OCI-LY1 (cell line): ENCODE data around the gene ACTN2.

Experiments used
- H2AFZ ChIP-seq: fragments of 200-600 bp; sonication (generic), shearing (Covaris generic); 2 replicates; pipeline ENCODE4 v1.6.0; 2014; ENCODE audit warnings: antibody characterized with exemption, mild to moderate bottlenecking, low read length
- H3F3A ChIP-seq: fragments of 200-600 bp; sonication (generic), shearing (Covaris generic); 2 replicates; pipeline ENCODE4 v1.6.0; 2014; ENCODE audit warnings: mild to moderate bottlenecking, antibody characterized with exemption, low read length, moderate library complexity; ENCODE audit not compliant: insufficient read depth
- H3K27ac ChIP-seq: fragments of 200-600 bp; sonication (generic); 2 replicates; pipeline ENCODE4 v1.5.1; 2014; ENCODE audit warnings: low read length, mixed run types, mild to moderate bottlenecking, low read depth; ENCODE audit not compliant: poor library complexity, severe bottlenecking
- H3K27me3 ChIP-seq: fragments of 200-600 bp; sonication (generic); 2 replicates; pipeline ENCODE4 v1.6.0; 2014; ENCODE audit warnings: antibody characterized with exemption, mild to moderate bottlenecking, low read length, moderate library complexity; ENCODE audit not compliant: insufficient read depth
- H3K36me3 ChIP-seq: fragments of 200-600 bp; sonication (generic); 2 replicates; pipeline ENCODE4 v1.6.1; 2014; ENCODE audit warnings: mild to moderate bottlenecking, antibody characterized with exemption, low read length, moderate library complexity, mixed read lengths; ENCODE audit not compliant: insufficient read depth
- H3K4me1 ChIP-seq: fragments of 200-600 bp; sonication (generic); 2 replicates; pipeline ENCODE4 v1.5.1; 2014; ENCODE audit warnings: mild to moderate bottlenecking, low read length, moderate library complexity; ENCODE audit not compliant: insufficient read depth, severe bottlenecking
- H3K4me2 ChIP-seq: fragments of 200-600 bp; sonication (generic), shearing (Covaris generic); 2 replicates; pipeline ENCODE4 v1.6.1; 2014; ENCODE audit warnings: low read length
- H3K4me3 ChIP-seq: fragments of 200-600 bp; sonication (generic); 2 replicates; pipeline ENCODE4 v1.5.1; 2014; ENCODE audit warnings: low read length, low read depth, mild to moderate bottlenecking, mixed read lengths; ENCODE audit not compliant: poor library complexity, severe bottlenecking
- H3K79me2 ChIP-seq: fragments of 200-600 bp; shearing (Covaris generic); 2 replicates; pipeline ENCODE4 v1.6.1; 2016; ENCODE audit warnings: mixed run types, low read length, mixed read lengths; ENCODE audit not compliant: insufficient read depth
- H3K9ac ChIP-seq: fragments of 200-600 bp; sonication (generic), shearing (Covaris generic); 2 replicates; pipeline ENCODE4 v1.6.1; 2014; ENCODE audit warnings: mild to moderate bottlenecking, low read length, mixed read lengths
- H3K9me2 ChIP-seq: fragments of 200-600 bp; sonication (generic), shearing (Covaris generic); 2 replicates; pipeline ENCODE4 v1.6.1; 2014; ENCODE audit warnings: low read depth, mild to moderate bottlenecking, low read length, mixed read lengths
- H3K9me3 ChIP-seq: fragments of 200-600 bp; shearing (Covaris generic); 2 replicates; pipeline ENCODE4 v1.6.1; 2014; ENCODE audit warnings: low read length, mixed read lengths
- H4K20me1 ChIP-seq: fragments of 200-600 bp; sonication (generic), shearing (Covaris generic); 2 replicates; pipeline ENCODE4 v1.6.0; 2016; ENCODE audit warnings: mild to moderate bottlenecking, low read length; ENCODE audit not compliant: insufficient read depth
- EZH2 ChIP-seq: fragments of 200-600 bp; sonication (generic), shearing (Covaris generic); IDR thresholded peaks from 2 replicates; pipeline ENCODE4 v1.8.0; 2017; ENCODE audit warnings: borderline replicate concordance, mixed run types, mild to moderate bottlenecking, antibody characterized with exemption, low read length, moderate library complexity, mixed read lengths
- TF ChIP-seq, protein P1 (sequence below): fragments of 200-600 bp; sonication (generic), shearing (Covaris generic); IDR thresholded peaks from 2 replicates; pipeline ENCODE4 v1.5.1; 2017; ENCODE audit warnings: mild to moderate bottlenecking, antibody characterized with exemption, low read length, moderate library complexity, mixed read lengths

ACTN2 gene

DNA sequence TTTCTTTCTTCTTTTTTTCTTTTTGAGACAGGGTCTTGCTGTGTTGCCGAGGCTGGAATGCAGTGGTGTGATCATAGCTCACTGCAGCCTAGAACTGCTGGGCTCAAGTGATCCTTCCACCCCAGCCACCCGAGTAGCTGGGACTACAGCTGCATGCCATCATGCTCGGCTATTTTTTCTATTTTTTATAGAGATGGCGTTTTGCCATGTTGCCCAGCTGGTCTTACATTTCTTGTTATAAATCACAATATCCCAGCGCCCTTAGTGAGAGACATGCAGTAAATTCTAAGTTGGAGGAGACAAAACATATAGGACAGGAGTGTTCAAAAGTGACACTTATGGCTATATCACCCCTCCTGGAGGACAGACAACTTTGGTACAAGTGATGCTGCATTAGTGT is 31.3 kb upstream of the ACTN2 start:
- no peaks in the 10 kb centered on the region for H3K36me3 ChIP-seq
- no peak overlapping the region for H3K4me2 ChIP-seq
- H4K20me1 ChIP-seq, result no peaks in the 10 kb centered on the region
- H3K4me1 ChIP-seq, result no peaks in the 10 kb centered on the region
- H3F3A ChIP-seq, result no peaks in the 10 kb centered on the region
- no peaks in the 10 kb centered on the region for H3K79me2 ChIP-seq
- H3K27ac ChIP-seq, result no peak overlapping the region
- H3K27me3 ChIP-seq, result no peaks in the 10 kb centered on the region
- H3K9me3 ChIP-seq, result no peaks in the 10 kb centered on the region
- TF ChIP-seq, protein P1, sequence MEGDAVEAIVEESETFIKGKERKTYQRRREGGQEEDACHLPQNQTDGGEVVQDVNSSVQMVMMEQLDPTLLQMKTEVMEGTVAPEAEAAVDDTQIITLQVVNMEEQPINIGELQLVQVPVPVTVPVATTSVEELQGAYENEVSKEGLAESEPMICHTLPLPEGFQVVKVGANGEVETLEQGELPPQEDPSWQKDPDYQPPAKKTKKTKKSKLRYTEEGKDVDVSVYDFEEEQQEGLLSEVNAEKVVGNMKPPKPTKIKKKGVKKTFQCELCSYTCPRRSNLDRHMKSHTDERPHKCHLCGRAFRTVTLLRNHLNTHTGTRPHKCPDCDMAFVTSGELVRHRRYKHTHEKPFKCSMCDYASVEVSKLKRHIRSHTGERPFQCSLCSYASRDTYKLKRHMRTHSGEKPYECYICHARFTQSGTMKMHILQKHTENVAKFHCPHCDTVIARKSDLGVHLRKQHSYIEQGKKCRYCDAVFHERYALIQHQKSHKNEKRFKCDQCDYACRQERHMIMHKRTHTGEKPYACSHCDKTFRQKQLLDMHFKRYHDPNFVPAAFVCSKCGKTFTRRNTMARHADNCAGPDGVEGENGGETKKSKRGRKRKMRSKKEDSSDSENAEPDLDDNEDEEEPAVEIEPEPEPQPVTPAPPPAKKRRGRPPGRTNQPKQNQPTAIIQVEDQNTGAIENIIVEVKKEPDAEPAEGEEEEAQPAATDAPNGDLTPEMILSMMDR, result no peak
- TF ChIP-seq EZH2, result no peak
- H3K4me3 ChIP-seq, result no peak overlapping the region
- no peaks in the 10 kb centered on the region for H3K9me2 ChIP-seq
- H3K9ac ChIP-seq, result no peak overlapping the region
- no peak overlapping the region for H2AFZ ChIP-seq

DNA sequence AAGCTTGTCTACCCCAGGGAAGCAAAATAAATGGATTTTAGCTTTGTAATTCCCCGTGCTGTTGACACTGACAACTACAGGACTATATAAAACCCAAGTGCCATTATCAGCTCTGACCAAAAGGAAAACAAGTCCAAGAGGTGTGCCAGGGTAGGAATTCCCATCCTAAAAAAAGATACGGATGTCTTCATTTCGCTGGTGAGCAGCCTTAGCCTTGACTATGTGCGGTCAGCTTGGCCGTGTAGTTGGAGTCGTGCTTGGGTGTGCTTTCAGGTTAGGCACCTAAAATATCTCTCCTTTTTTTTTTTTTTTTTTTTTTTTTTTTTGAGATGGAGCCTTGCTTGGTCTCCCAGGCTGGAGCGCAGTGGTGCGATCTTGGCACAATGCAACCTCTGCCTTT is 28.9 kb upstream of the ACTN2 start:
- Histone ChIP-seq H3F3A (no peaks in the 10 kb centered on the region), H3K27me3 (no peaks in the 10 kb centered on the region), H3K4me1 (no peaks in the 10 kb centered on the region), H3K4me3 (no peak overlapping the region), H2AFZ (no peak overlapping the region), H3K36me3 (no peaks in the 10 kb centered on the region), H4K20me1 (no peaks in the 10 kb centered on the region), H3K4me2 (no peak overlapping the region), H3K79me2 (no peaks in the 10 kb centered on the region), H3K27ac (no peak overlapping the region), H3K9ac (no peak overlapping the region), H3K9me2 (no peaks in the 10 kb centered on the region), H3K9me3 (no peaks in the 10 kb centered on the region)
- no peak for TF ChIP-seq EZH2
- TF ChIP-seq, protein P1, result no peak

DNA sequence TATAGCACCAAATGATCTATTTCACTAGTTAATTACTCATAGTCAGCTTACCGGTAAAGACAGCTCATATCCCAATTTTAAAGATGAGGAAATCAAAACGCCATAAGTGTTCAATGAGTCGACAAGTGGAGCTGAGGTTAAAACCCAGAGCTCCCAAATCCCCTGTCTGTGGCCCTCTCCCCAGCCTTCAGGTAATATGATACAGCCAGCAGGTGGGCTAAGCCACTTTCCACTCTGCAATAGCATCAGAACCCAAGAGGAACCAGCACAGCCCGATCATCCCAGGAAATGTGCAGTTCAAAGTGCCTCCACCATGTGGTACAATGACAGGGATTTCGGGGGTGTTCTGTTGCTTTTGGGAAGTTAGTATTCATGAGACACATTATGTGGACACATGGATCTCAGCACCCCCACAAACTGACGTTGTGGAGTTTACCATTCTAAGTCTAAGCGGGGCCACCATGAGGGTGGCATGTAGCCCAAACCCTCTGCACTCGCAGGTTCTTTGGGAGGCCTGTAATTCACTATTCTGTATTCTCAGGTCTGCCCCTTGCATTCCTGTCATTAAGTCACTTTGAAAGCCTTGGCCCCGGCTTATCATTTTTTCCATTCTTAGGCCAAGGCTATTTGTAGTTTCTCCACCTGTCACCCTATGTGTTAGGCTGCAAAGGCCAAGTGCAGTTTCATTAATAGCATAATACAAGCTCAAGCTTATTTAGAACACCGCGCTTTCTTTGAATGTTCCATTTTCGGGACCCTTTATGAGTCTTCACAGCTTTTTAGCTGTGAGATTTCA is 26.3 kb upstream of the ACTN2 start:
- Histone ChIP-seq H3K9ac (no peak overlapping the region), H3K4me1 (no peaks in the 10 kb centered on the region), H3K4me2 (no peak overlapping the region), H4K20me1 (no peaks in the 10 kb centered on the region), H3K36me3 (no peaks in the 10 kb centered on the region), H3K9me2 (no peaks in the 10 kb centered on the region), H2AFZ (no peak overlapping the region), H3F3A (no peaks in the 10 kb centered on the region), H3K27me3 (no peaks in the 10 kb centered on the region), H3K4me3 (no peak overlapping the region), H3K79me2 (no peaks in the 10 kb centered on the region), H3K27ac (no peak overlapping the region), H3K9me3 (no peaks in the 10 kb centered on the region)
- TF ChIP-seq, protein P1, result no peak
- TF ChIP-seq EZH2, result no peak
